Activated CD4-positive, alpha-beta T cell treated with anti-CD3 and anti-CD28 coated beads, Interleukin-2, amount 10 ng/mL, durations not matched to agents 7 days and 5 days (primary cell): ENCODE measurements around the gene NTSR1. TPM values are rescaled to one million over a fixed set of nuclear protein-coding genes. Genes with fewer than 3 reads are reported as not detected.

Experiments
- CTCF ChIA-PET: fragments of 350-600 bp; sonication (Branson Sonifier 250); formaldehyde crosslinking; loops from one replicate; lab custom pipeline; 2021; ENCODE audit warnings: antibody characterized with exemption; lab: Charles Lee
- POLR2A ChIA-PET: fragments of 350-600 bp; sonication (Branson Sonifier 250); formaldehyde crosslinking; loops from one replicate; lab custom pipeline; 2021; ENCODE audit warnings: antibody characterized with exemption; lab: Charles Lee
- DNase-seq: peaks from one replicate; pipeline ENCODE4 v3.0.0-alpha.2; 2020
- H3K27ac Mint-ChIP-seq: one replicate; pipeline ENCODE4 v1.8.0; 2021; ENCODE audit warnings: mild to moderate bottlenecking, moderate library complexity, mixed read lengths
- H3K27me3 Mint-ChIP-seq: one replicate; pipeline ENCODE4 v1.8.0; 2021; ENCODE audit warnings: mixed read lengths
- H3K36me3 Mint-ChIP-seq: one replicate; pipeline ENCODE4 v1.8.0; 2021; ENCODE audit warnings: low read depth, mixed read lengths
- H3K4me1 Mint-ChIP-seq: one replicate; pipeline ENCODE4 v1.8.0; 2021; ENCODE audit warnings: mixed read lengths
- H3K4me3 Mint-ChIP-seq: one replicate; pipeline ENCODE4 v1.8.0; 2021; ENCODE audit warnings: mild to moderate bottlenecking, moderate library complexity, mixed read lengths
- H3K9me3 Mint-ChIP-seq: one replicate; pipeline ENCODE4 v1.8.0; 2021; ENCODE audit warnings: mixed read lengths
- total RNA-seq, 2 experiments: library from RNA; stranded (reverse); gene quantifications; one replicate each; pipeline ENCODE4 v1.2.3, GENCODE V29; 2021

NTSR1 gene
- total RNA-seq, 2 experiments from 2014 or later: 0.94 to 1.5 TPM

GRCh38 chr20:62699741-62700140 lies 8.9 kb upstream of the NTSR1 start:
- no peak overlapping the region for H3K27ac Mint-ChIP-seq
- peaks cover 2% of the 10 kb centered on the region for H3K27me3 Mint-ChIP-seq
- no peak for DNase-seq
- no peaks in the 10 kb centered on the region for H3K36me3 Mint-ChIP-seq
- CTCF ChIA-PET: no interaction called here
- H3K9me3 Mint-ChIP-seq: no peaks in the 10 kb centered on the region
- no peak overlapping the region for H3K4me3 Mint-ChIP-seq
- peaks cover 16% of the 10 kb centered on the region for H3K4me1 Mint-ChIP-seq
- POLR2A ChIA-PET: no interaction called here

- Mint-ChIP-seq H3K27ac (no peak overlapping the region), H3K4me1 (peaks cover 18% of the 10 kb centered on the region), H3K9me3 (no peaks in the 10 kb centered on the region), H3K27me3 (no peaks in the 10 kb centered on the region), H3K4me3 (no peak overlapping the region), H3K36me3 (no peaks in the 10 kb centered on the region)
- ChIA-PET CTCF (no interaction called here), POLR2A (no interaction called here)
- no peak for DNase-seq
Measured at GRCh38 chr20:62700261-62700930, 8.2 kb upstream of the NTSR1 start.

GRCh38 chr20:62701161-62702012 lies 7.2 kb upstream of the NTSR1 start:
- no peaks in the 10 kb centered on the region for H3K36me3 Mint-ChIP-seq
- no peak overlapping the region for H3K27ac Mint-ChIP-seq
- H3K27me3 Mint-ChIP-seq: no peaks in the 10 kb centered on the region
- H3K4me1 Mint-ChIP-seq: peaks cover 12% of the 10 kb centered on the region
- CTCF ChIA-PET: no interaction called here
- no peak overlapping the region for H3K4me3 Mint-ChIP-seq
- POLR2A ChIA-PET: no interaction called here
- no peak for DNase-seq
- H3K9me3 Mint-ChIP-seq: no peaks in the 10 kb centered on the region

GRCh38 chr20:62702013-62702300 lies 6.7 kb upstream of the NTSR1 start:
- Mint-ChIP-seq H3K27ac (no peak overlapping the region), H3K4me1 (peaks cover 10% of the 10 kb centered on the region), H3K4me3 (no peak overlapping the region), H3K9me3 (no peaks in the 10 kb centered on the region), H3K36me3 (no peaks in the 10 kb centered on the region), H3K27me3 (peaks cover 3% of the 10 kb centered on the region)
- ChIA-PET CTCF (no interaction called here), POLR2A (no interaction called here)
- DNase-seq: no peak

- H3K27me3 Mint-ChIP-seq: peaks cover 12% of the 10 kb centered on the region
- peaks cover 16% of the 10 kb centered on the region for H3K4me1 Mint-ChIP-seq
- peak; percentile 12 for DNase-seq
- H3K27ac Mint-ChIP-seq: peak overlapping the region; percentile 79
- H3K36me3 Mint-ChIP-seq: no peaks in the 10 kb centered on the region
- ChIA-PET POLR2A (interaction anchor here (0.6 kb wide), 1 partner anchor 312 kb away, joined by 3 read pairs; no protein-coding TSS in a partner anchor), CTCF (no interaction called here)
- H3K9me3 Mint-ChIP-seq: no peaks in the 10 kb centered on the region
- no peak overlapping the region for H3K4me3 Mint-ChIP-seq
Measured at GRCh38 chr20:62702895-62703852, 5.5 kb upstream of the NTSR1 start.

- Mint-ChIP-seq H3K27ac (peak overlapping the region; percentile 79), H3K36me3 (no peaks in the 10 kb centered on the region), H3K4me1 (peaks cover 17% of the 10 kb centered on the region), H3K4me3 (no peak overlapping the region), H3K27me3 (peaks cover 13% of the 10 kb centered on the region), H3K9me3 (no peaks in the 10 kb centered on the region)
- no peak for DNase-seq
- ChIA-PET CTCF (no interaction called here), POLR2A (interaction anchor here (0.6 kb wide), 1 partner anchor 313 kb away, joined by 3 read pairs; no protein-coding TSS in a partner anchor)
Measured at GRCh38 chr20:62703853-62704228, 4.8 kb upstream of the NTSR1 start.

GRCh38 chr20:62704341-62704948 lies 4.2 kb upstream of the NTSR1 start:
- Mint-ChIP-seq H3K4me1 (peaks cover 17% of the 10 kb centered on the region), H3K4me3 (no peak overlapping the region), H3K9me3 (no peaks in the 10 kb centered on the region), H3K27me3 (peaks cover 15% of the 10 kb centered on the region), H3K27ac (no peak overlapping the region), H3K36me3 (no peaks in the 10 kb centered on the region)
- DNase-seq: no peak
- CTCF ChIA-PET: no interaction called here
- POLR2A ChIA-PET: interaction anchor here (0.6 kb wide), 1 partner anchor 313 kb away, joined by 3 read pairs; no protein-coding TSS in a partner anchor

GRCh38 chr20:62705627-62706026 lies 3.0 kb upstream of the NTSR1 start:
- ChIA-PET CTCF (no interaction called here), POLR2A (no interaction called here)
- H3K27me3 Mint-ChIP-seq: peaks cover 26% of the 10 kb centered on the region
- no peak overlapping the region for H3K4me3 Mint-ChIP-seq
- H3K27ac Mint-ChIP-seq: no peak overlapping the region
- no peak for DNase-seq
- H3K9me3 Mint-ChIP-seq: no peaks in the 10 kb centered on the region
- peaks cover 17% of the 10 kb centered on the region for H3K4me1 Mint-ChIP-seq
- H3K36me3 Mint-ChIP-seq: no peaks in the 10 kb centered on the region

- Mint-ChIP-seq H3K9me3 (no peaks in the 10 kb centered on the region), H3K27ac (no peak overlapping the region), H3K4me1 (peaks cover 17% of the 10 kb centered on the region), H3K27me3 (peaks cover 27% of the 10 kb centered on the region), H3K36me3 (no peaks in the 10 kb centered on the region), H3K4me3 (no peak overlapping the region)
- DNase-seq: no peak
- CTCF ChIA-PET: no interaction called here
- POLR2A ChIA-PET: no interaction called here
Measured at GRCh38 chr20:62706344-62706743, 2.3 kb upstream of the NTSR1 start.

GRCh38 chr20:62706857-62707256 lies 1.8 kb upstream of the NTSR1 start:
- POLR2A ChIA-PET: no interaction called here

GRCh38 chr20:62707276-62707920 lies 1.2 kb upstream of the NTSR1 start:
- no peak for DNase-seq
- Mint-ChIP-seq H3K27me3 (peaks cover 32% of the 10 kb centered on the region), H3K27ac (no peak overlapping the region), H3K4me1 (peaks cover 19% of the 10 kb centered on the region), H3K9me3 (no peaks in the 10 kb centered on the region), H3K4me3 (no peak overlapping the region), H3K36me3 (no peaks in the 10 kb centered on the region)
- ChIA-PET CTCF (interaction anchor here (1.7 kb wide), 1 partner anchor 17 kb away, joined by 4 read pairs; no protein-coding TSS in a partner anchor), POLR2A (no interaction called here)

More at GRCh38 chr20:62706857-62707256, 1.8 kb upstream of the NTSR1 start:
- CTCF ChIA-PET: no interaction called here
- no peak overlapping the region for H3K4me3 Mint-ChIP-seq
- peaks cover 19% of the 10 kb centered on the region for H3K4me1 Mint-ChIP-seq
- peaks cover 29% of the 10 kb centered on the region for H3K27me3 Mint-ChIP-seq
- H3K9me3 Mint-ChIP-seq: no peaks in the 10 kb centered on the region
- H3K27ac Mint-ChIP-seq: no peak overlapping the region
- DNase-seq: no peak
- no peaks in the 10 kb centered on the region for H3K36me3 Mint-ChIP-seq
